GM12892 (cell line): ENCODE results near the gene TRMT11.
"Not testable (repeated sequence)": the region's sequence is repeated elsewhere in the genome, so short reads cannot be mapped to it uniquely, and the experiment has no call there.

Experiments used
- DNase-seq: peaks from one replicate; pipeline ENCODE4 v3.0.0; 2011; ENCODE audit not compliant: insufficient read length
- FAIRE-seq: peaks from 2 replicates; lab custom pipeline; 2011; peaks lifted over from hg19 to GRCh38; lab: Jason Lieb, UNC
- POLR2A ChIP-seq: IDR thresholded peaks from 2 replicates; pipeline ENCODE4 v1.6.1; 2011; ENCODE audit warnings: low read depth, low read length, control low read depth
- POLR2AphosphoS5 ChIP-seq: IDR thresholded peaks from 2 replicates; pipeline ENCODE4 v1.6.1; 2011; ENCODE audit warnings: low read depth, low read length, control low read depth
- TAF1 ChIP-seq: IDR thresholded peaks from 2 replicates; pipeline ENCODE4 v1.6.1; 2011; ENCODE audit warnings: low read depth, mild to moderate bottlenecking, control low read depth, low read length, borderline replicate concordance

The TRMT11 gene

GRCh38 chr6:126056355-126057004 is 70.1 kb downstream of the TRMT11 start:
- DNase-seq (no peak), FAIRE-seq (no peak)
- TF ChIP-seq TAF1 (no peak), POLR2AphosphoS5 (no peak), POLR2A (no peak)

GRCh38 chr6:126058085-126058484 is 71.7 kb downstream of the TRMT11 start:
- not testable (repeated sequence) for FAIRE-seq, DNase-seq

GRCh38 chr6:126060400-126060799 is 74.1 kb downstream of the TRMT11 start:
- FAIRE-seq (no peak), DNase-seq (no peak)
- no peak for TF ChIP-seq TAF1
- TF ChIP-seq POLR2AphosphoS5: no peak
- TF ChIP-seq POLR2A: no peak

GRCh38 chr6:126063512-126064146 is 77.3 kb downstream of the TRMT11 start:
- no peak for DNase-seq
- TF ChIP-seq TAF1 (no peak), POLR2AphosphoS5 (no peak), POLR2A (no peak)
- FAIRE-seq: no peak

- no peak for DNase-seq
- TF ChIP-seq TAF1 (no peak), POLR2AphosphoS5 (no peak), POLR2A (no peak)
- no peak for FAIRE-seq
Observed at GRCh38 chr6:126064257-126064747, 78.0 kb downstream of the TRMT11 start.

GRCh38 chr6:126064748-126065401 is 78.5 kb downstream of the TRMT11 start:
- no peak for DNase-seq
- no peak for FAIRE-seq
- TF ChIP-seq POLR2A (no peak), TAF1 (no peak), POLR2AphosphoS5 (no peak)

- FAIRE-seq (no peak), DNase-seq (no peak)
- TF ChIP-seq POLR2AphosphoS5: no peak
- no peak for TF ChIP-seq POLR2A
- no peak for TF ChIP-seq TAF1
Observed at GRCh38 chr6:126066053-126067048, 80.0 kb downstream of the TRMT11 start.

- DNase-seq (no peak), FAIRE-seq (no peak)
- TF ChIP-seq TAF1: no peak
- TF ChIP-seq POLR2A: no peak
- no peak for TF ChIP-seq POLR2AphosphoS5
Observed at GRCh38 chr6:126067073-126067472, 80.7 kb downstream of the TRMT11 start.

GRCh38 chr6:126069449-126069848 is 83.1 kb downstream of the TRMT11 start:
- FAIRE-seq: no peak
- TF ChIP-seq POLR2AphosphoS5 (no peak), POLR2A (no peak), TAF1 (no peak)
- DNase-seq: no peak

- TF ChIP-seq POLR2AphosphoS5 (no peak), POLR2A (no peak), TAF1 (no peak)
- no peak for FAIRE-seq
- no peak for DNase-seq
Observed at GRCh38 chr6:126071000-126071647, 84.8 kb downstream of the TRMT11 start.
